ENCODE results near the gene HDDC3. TPM values are rescaled to one million over a fixed set of nuclear protein-coding genes. Genes with fewer than 3 reads are reported as not detected.
A peak's percentile ranks its signal among the peaks of the same experiment; 100 is the strongest.

HDDC3 gene
- total and polyA plus RNA-seq, 10 donors, result 12.8 to 34.5 (median 21.7) TPM

GRCh38 chr15:90883526-90883975, 48.8 kb downstream of the HDDC3 start:
- Histone ChIP-seq H3K27me3 (replicated peaks in 1 of 7) (peaks cover 0 to 7% (median 0%) of the 10 kb centered on the region in 7 donors), H3K36me3 (peaks cover 8 to 74% (median 49%) of the 10 kb centered on the region in 6 donors), H3K4me3 (peak overlapping the region in 7 of 8 donors; percentile 54 to 80 (median 63)), H3K9me3 (no peaks in the 10 kb centered on the region), H3K27ac (peak overlapping the region; percentile 64 to 98 (median 96)), H3K4me1 (peaks cover 24 to 64% (median 56%) of the 10 kb centered on the region in 6 donors)
- 44 to 69% (median 50%) methylated on average over 6 to 7 of the region's 7 CpGs for WGBS, 5 donors
- no peak for DNase-seq
- intact Hi-C loops (cut with DNase I; ENCODE audit: low total_unique reads), result loop anchor here (10.0 kb wide), 1 partner anchor 49 kb away; no protein-coding TSS in a partner anchor
- TF ChIP-seq, protein P1, sequence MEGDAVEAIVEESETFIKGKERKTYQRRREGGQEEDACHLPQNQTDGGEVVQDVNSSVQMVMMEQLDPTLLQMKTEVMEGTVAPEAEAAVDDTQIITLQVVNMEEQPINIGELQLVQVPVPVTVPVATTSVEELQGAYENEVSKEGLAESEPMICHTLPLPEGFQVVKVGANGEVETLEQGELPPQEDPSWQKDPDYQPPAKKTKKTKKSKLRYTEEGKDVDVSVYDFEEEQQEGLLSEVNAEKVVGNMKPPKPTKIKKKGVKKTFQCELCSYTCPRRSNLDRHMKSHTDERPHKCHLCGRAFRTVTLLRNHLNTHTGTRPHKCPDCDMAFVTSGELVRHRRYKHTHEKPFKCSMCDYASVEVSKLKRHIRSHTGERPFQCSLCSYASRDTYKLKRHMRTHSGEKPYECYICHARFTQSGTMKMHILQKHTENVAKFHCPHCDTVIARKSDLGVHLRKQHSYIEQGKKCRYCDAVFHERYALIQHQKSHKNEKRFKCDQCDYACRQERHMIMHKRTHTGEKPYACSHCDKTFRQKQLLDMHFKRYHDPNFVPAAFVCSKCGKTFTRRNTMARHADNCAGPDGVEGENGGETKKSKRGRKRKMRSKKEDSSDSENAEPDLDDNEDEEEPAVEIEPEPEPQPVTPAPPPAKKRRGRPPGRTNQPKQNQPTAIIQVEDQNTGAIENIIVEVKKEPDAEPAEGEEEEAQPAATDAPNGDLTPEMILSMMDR (IDR thresholded peaks at IDR 0.05 in 8 of 11, conservative IDR thresholded peaks at IDR 0.05 in 3 of 11), result no peak
- TF ChIP-seq POLR2AphosphoS5 (IDR thresholded peaks at IDR 0.05), result peak in 1 of 3 donors; percentile 6

DNA sequence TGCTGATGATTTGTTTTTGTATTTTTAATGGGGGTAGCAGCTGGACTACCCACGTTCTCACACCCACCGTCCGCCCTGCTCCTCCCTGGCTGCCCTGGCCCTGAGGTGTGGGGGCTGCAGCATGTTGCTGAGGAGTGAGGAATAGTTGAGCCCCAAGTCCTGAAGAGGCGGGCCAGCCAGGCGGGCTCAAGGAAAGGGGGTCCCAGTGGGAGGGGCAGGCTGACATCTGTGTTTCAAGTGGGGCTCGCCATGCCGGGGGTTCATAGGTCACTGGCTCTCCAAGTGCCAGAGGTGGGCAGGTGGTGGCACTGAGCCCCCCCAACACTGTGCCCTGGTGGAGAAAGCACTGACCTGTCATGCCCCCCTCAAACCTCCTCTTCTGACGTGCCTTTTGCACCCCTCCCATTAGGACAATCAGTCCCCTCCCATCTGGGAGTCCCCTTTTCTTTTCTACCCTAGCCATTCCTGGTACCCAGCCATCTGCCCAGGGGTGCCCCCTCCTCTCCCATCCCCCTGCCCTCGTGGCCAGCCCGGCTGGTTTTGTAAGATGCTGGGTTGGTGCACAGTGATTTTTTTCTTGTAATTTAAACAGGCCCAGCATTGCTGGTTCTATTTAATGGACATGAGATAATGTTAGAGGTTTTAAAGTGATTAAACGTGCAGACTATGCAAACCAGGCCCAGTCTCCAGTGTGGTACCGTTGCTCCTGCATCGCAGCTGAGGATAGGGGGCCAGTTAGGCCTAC, 49.4 kb downstream of the HDDC3 start:
- peak overlapping the region; percentile 64 to 98 (median 96) for H3K27ac ChIP-seq
- H3K36me3 ChIP-seq, result peaks cover 8 to 74% (median 54%) of the 10 kb centered on the region in 6 donors
- TF ChIP-seq POLR2AphosphoS5 (IDR thresholded peaks at IDR 0.05) (peak in 1 of 3 donors; percentile 33), POLR2A (IDR thresholded peaks at IDR 0.05) (no peak)
- TF ChIP-seq, protein P1 (IDR thresholded peaks at IDR 0.05 in 8 of 11, conservative IDR thresholded peaks at IDR 0.05 in 3 of 11), result no peak
- H3K4me3 ChIP-seq, result peak overlapping the region in 1 of 8 donors; percentile 80
- H3K4me1 ChIP-seq, result peaks cover 20 to 58% (median 53%) of the 10 kb centered on the region in 6 donors
- WGBS, 5 donors, result 65 to 82% (median 72%) methylated on average over 12 to 13 of the region's 13 CpGs
- intact Hi-C loops (cut with DNase I; ENCODE audit: low total_unique reads), result loop anchor here (10.0 kb wide), 1 partner anchor 48 kb away; no protein-coding TSS in a partner anchor
- no peaks in the 10 kb centered on the region for H3K9me3 ChIP-seq
- H3K27me3 ChIP-seq (replicated peaks in 1 of 7), result peaks cover 0 to 7% (median 0%) of the 10 kb centered on the region in 7 donors
- peak; percentile 73 for DNase-seq

DNA sequence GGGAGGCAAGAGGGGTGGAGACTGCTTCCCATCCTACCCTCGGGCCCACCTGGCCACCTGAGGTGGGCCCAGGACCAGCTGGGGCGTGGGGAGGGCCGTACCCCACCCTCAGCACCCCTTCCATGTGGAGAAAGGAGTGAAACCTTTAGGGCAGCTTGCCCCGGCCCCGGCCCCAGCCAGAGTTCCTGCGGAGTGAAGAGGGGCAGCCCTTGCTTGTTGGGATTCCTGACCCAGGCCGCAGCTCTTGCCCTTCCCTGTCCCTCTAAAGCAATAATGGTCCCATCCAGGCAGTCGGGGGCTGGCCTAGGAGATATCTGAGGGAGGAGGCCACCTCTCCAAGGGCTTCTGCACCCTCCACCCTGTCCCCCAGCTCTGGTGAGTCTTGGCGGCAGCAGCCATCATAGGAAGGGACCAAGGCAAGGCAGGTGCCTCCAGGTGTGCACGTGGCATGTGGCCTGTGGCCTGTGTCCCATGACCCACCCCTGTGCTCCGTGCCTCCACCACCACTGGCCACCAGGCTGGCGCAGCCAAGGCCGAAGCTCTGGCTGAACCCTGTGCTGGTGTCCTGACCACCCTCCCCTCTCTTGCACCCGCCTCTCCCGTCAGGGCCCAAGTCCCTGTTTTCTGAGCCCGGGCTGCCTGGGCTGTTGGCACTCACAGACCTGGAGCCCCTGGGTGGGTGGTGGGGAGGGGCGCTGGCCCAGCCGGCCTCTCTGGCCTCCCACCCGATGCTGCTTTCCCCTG, 50.2 kb downstream of the HDDC3 start:
- Histone ChIP-seq H3K27ac (peak overlapping the region in 6 of 8 donors; percentile 13 to 98 (median 97)), H3K27me3 (replicated peaks in 1 of 7) (peaks cover 0 to 7% (median 0%) of the 10 kb centered on the region in 7 donors), H3K4me1 (peaks cover 16 to 50% (median 46%) of the 10 kb centered on the region in 6 donors), H3K9me3 (no peaks in the 10 kb centered on the region), H3K36me3 (peaks cover 8 to 74% (median 59%) of the 10 kb centered on the region in 6 donors), H3K4me3 (no peak overlapping the region)
- intact Hi-C loops (cut with DNase I; ENCODE audit: low total_unique reads), result loop anchor here (10.0 kb wide), 1 partner anchor 47 kb away; no protein-coding TSS in a partner anchor
- peak; percentile 80 for DNase-seq
- TF ChIP-seq POLR2AphosphoS5 (IDR thresholded peaks at IDR 0.05), result peak; percentile 57 to 81 (median 60)
- TF ChIP-seq, protein P1 (IDR thresholded peaks at IDR 0.05 in 8 of 11, conservative IDR thresholded peaks at IDR 0.05 in 3 of 11), result no peak
- TF ChIP-seq POLR2A (IDR thresholded peaks at IDR 0.05), result no peak
- 82 to 94% (median 89%) methylated on average over 11 to 19 of the region's 19 CpGs for WGBS, 5 donors
